Adrenal gland (tissue), 5 donors: ENCODE measurements around the gene RPS10.

Source experiments
- CTCF ChIP-seq, 6 experiments: fragments of 450-650 bp in 4 of 6; fragments of 200-600 bp in 2 of 6; sonication (generic) in 1 of 6; IDR thresholded peaks; 1 replicate in 5 of 6; 2 replicates in 1 of 6; pipeline versions ENCODE4 v1.5.1 to v1.8.0; 2016 to 2021; ENCODE audit warnings: antibody characterized with exemption in 6 of 6, mild to moderate bottlenecking in 2 of 6, moderate library complexity in 1 of 6
- POLR2A ChIP-seq, 2 donors: fragments of 450-650 bp; IDR thresholded peaks; one replicate each; pipeline ENCODE4 v1.6.1; 2017; ENCODE audit warnings: antibody characterized with exemption in 2 of 2, mild to moderate bottlenecking in 2 of 2, moderate library complexity in 1 of 2
- donor health status: DM: no; HTN: no; CAD: no.

GRCh38 chr6:34383161-34383631, 42.7 kb downstream of the RPS10 start:
- no peak for TF ChIP-seq CTCF (IDR thresholded peaks at IDR 0.05)
- no peak for TF ChIP-seq POLR2A (IDR thresholded peaks at IDR 0.05)
